Upper lobe of left lung (tissue), 4 donors: ENCODE data around the gene LANCL3.

Experiments used
- POLR2A ChIP-seq, 4 donors: fragments of 450-650 bp; IDR thresholded peaks; one replicate each; pipeline ENCODE4 v1.5.1; 2016 to 2017; ENCODE audit warnings: antibody characterized with exemption in 4 of 4, mild to moderate bottlenecking in 2 of 4
- POLR2AphosphoS5 ChIP-seq, 2 donors: sonication (generic); formaldehyde crosslinking; IDR thresholded peaks; one replicate each; pipeline ENCODE4 v1.5.1; 2017; ENCODE audit warnings: antibody characterized with exemption in 2 of 2
- TF ChIP-seq, protein P1 (sequence below), 6 experiments: fragments of 450-650 bp in 4 of 6; fragments of 200-600 bp in 2 of 6; sonication (generic) in 2 of 6; IDR thresholded peaks; one replicate each; pipeline ENCODE4 v1.5.1; 2016 to 2019; ENCODE audit warnings: antibody characterized with exemption in 6 of 6

DNA sequence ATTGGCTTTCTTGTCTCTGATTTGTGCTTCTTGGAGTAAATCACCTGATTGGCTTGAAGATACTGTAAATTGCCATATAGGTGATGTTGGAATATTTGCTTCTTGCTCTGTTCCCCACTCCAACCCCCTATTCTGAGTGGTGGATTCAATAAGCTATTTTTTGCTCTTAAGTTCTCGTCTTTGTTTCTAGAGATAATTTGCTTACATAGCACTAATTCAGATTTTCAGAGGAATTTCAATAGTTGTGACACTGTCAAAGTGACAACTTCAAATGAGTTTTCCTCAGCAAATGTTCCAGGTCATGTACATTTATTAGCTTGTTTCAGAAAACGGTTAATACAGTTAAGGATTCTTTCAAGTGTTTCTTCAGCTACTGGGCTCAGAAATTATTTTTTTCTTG, 18.6 kb downstream of the LANCL3 start:
- no peak for TF ChIP-seq POLR2A (IDR thresholded peaks at IDR 0.05)
- TF ChIP-seq, protein P1, sequence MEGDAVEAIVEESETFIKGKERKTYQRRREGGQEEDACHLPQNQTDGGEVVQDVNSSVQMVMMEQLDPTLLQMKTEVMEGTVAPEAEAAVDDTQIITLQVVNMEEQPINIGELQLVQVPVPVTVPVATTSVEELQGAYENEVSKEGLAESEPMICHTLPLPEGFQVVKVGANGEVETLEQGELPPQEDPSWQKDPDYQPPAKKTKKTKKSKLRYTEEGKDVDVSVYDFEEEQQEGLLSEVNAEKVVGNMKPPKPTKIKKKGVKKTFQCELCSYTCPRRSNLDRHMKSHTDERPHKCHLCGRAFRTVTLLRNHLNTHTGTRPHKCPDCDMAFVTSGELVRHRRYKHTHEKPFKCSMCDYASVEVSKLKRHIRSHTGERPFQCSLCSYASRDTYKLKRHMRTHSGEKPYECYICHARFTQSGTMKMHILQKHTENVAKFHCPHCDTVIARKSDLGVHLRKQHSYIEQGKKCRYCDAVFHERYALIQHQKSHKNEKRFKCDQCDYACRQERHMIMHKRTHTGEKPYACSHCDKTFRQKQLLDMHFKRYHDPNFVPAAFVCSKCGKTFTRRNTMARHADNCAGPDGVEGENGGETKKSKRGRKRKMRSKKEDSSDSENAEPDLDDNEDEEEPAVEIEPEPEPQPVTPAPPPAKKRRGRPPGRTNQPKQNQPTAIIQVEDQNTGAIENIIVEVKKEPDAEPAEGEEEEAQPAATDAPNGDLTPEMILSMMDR (IDR thresholded peaks at IDR 0.05), result no peak
- TF ChIP-seq POLR2AphosphoS5 (IDR thresholded peaks at IDR 0.05), result no peak
